Endometrium (tissue), 2 donors: Measurements from ENCODE around the gene AACS.
"Not testable (repeated sequence)": the region's sequence is repeated elsewhere in the genome, so short reads cannot be mapped to it uniquely, and the experiment has no call there.

Experiments used
- FAIRE-seq: peaks from 2 replicates; lab custom pipeline; 2012; peaks lifted over from hg19 to GRCh38; lab: Jason Lieb, UNC
- donor health status: control.
- donor health status: control.

Gene AACS

GRCh38 chr12:125065021-125065918 is at the start of gene AACS:
TSS of gene AACS (plus strand) at chr12:125065435. CDS start at chr12:125065585, 150 bp downstream.
- no peak for FAIRE-seq

- FAIRE-seq, result no peak
Measured at GRCh38 chr12:125015680-125016310, 49.4 kb upstream of the AACS start.

- no peak for FAIRE-seq
Measured at GRCh38 chr12:125017801-125018200, 47.4 kb upstream of the AACS start.

GRCh38 chr12:125018356-125018755 is 46.9 kb upstream of the AACS start:
- no peak for FAIRE-seq

GRCh38 chr12:125021096-125021495 is 44.1 kb upstream of the AACS start:
- FAIRE-seq, result no peak

- no peak for FAIRE-seq
Measured at GRCh38 chr12:125021771-125022170, 43.5 kb upstream of the AACS start.

GRCh38 chr12:125023065-125023464 is 42.2 kb upstream of the AACS start:
- FAIRE-seq, result no peak

- no peak for FAIRE-seq
Measured at GRCh38 chr12:125024949-125025563, 40.2 kb upstream of the AACS start.

- no peak for FAIRE-seq
Measured at GRCh38 chr12:125025606-125026235, 39.5 kb upstream of the AACS start.

- FAIRE-seq, result no peak
Measured at GRCh38 chr12:125028106-125028505, 37.1 kb upstream of the AACS start.

GRCh38 chr12:125029761-125030358 is 35.4 kb upstream of the AACS start:
- FAIRE-seq, result no peak

- not testable (repeated sequence) for FAIRE-seq
Measured at GRCh38 chr12:125031471-125031870, 33.8 kb upstream of the AACS start.

GRCh38 chr12:125032466-125033152 is 32.6 kb upstream of the AACS start:
- no peak for FAIRE-seq

GRCh38 chr12:125033288-125033687 is 31.9 kb upstream of the AACS start:
- FAIRE-seq, result no peak

- FAIRE-seq, result no peak
Measured at GRCh38 chr12:125038976-125039625, 26.1 kb upstream of the AACS start.

GRCh38 chr12:125049093-125049458 is 16.2 kb upstream of the AACS start:
- no peak for FAIRE-seq

GRCh38 chr12:125050446-125050845 is 14.8 kb upstream of the AACS start:
- no peak for FAIRE-seq

- FAIRE-seq, result no peak
Measured at GRCh38 chr12:125050868-125051267, 14.4 kb upstream of the AACS start.

GRCh38 chr12:125053821-125054220 is 11.4 kb upstream of the AACS start:
- no peak for FAIRE-seq

GRCh38 chr12:125055591-125055990 is 9.6 kb upstream of the AACS start:
- FAIRE-seq, result no peak

- FAIRE-seq, result no peak
Measured at GRCh38 chr12:125056306-125056705, 8.9 kb upstream of the AACS start.
